Calu3 (cell line): ENCODE data around the gene MOGAT3. TPM values are rescaled to one million over a fixed set of nuclear protein-coding genes. Genes with fewer than 3 reads are reported as not detected.
A peak's percentile ranks its signal among the peaks of the same experiment; 100 is the strongest.

Experiments used
- BruUV-seq: library from RNA; stranded (reverse); fragments of 400-500 nt; replicated peaks from 2 replicates; lab custom pipeline; 2021; lab: Mats Ljungman, UMichigan
- CTCF ChIA-PET: fragments of 300-600 bp; sonication (Branson Sonifier 250); formaldehyde crosslinking; loops from one replicate; lab custom pipeline; 2022; ENCODE audit warnings: antibody characterized with exemption; lab: Charles Lee
- DNase-seq: peaks from one replicate; pipeline ENCODE4 v3.0.0; 2022
- H3K27ac Mint-ChIP-seq: one replicate; pipeline ENCODE4 v1.8.0; 2022; ENCODE audit warnings: mixed read lengths; ENCODE audit not compliant: unreplicated experiment
- H3K27me3 Mint-ChIP-seq: one replicate; pipeline ENCODE4 v1.8.0; 2022; ENCODE audit warnings: mixed read lengths; ENCODE audit not compliant: unreplicated experiment
- H3K36me3 Mint-ChIP-seq: one replicate; pipeline ENCODE4 v1.8.0; 2022; ENCODE audit warnings: mild to moderate bottlenecking, moderate library complexity, mixed read lengths; ENCODE audit not compliant: insufficient read depth, unreplicated experiment
- H3K4me1 Mint-ChIP-seq: one replicate; pipeline ENCODE4 v1.8.0; 2022; ENCODE audit warnings: mild to moderate bottlenecking, low read depth, mixed read lengths; ENCODE audit not compliant: unreplicated experiment
- H3K4me3 Mint-ChIP-seq: one replicate; pipeline ENCODE4 v1.8.0; 2022; ENCODE audit warnings: mild to moderate bottlenecking, low read depth, moderate library complexity, mixed read lengths; ENCODE audit not compliant: unreplicated experiment
- H3K9me3 Mint-ChIP-seq: one replicate; pipeline ENCODE4 v1.8.0; 2022; ENCODE audit warnings: low read depth, mixed read lengths; ENCODE audit not compliant: unreplicated experiment
- intact Hi-C: fragments of 100-400 bp; cut with micrococcal nuclease; formaldehyde crosslinking; loops from one replicate; pipeline ENCODE4 v1.10.0; 2022; ENCODE audit not compliant: unreplicated experiment
- total RNA-seq: library from RNA; stranded (reverse); gene quantifications from 2 replicates; pipeline ENCODE4 v1.2.3, GENCODE V29; 2022
- TF ChIP-seq, protein P1 (sequence below): fragments of 200-600 bp; IDR thresholded peaks from one replicate; pipeline ENCODE4 v1.8.0; 2022; ENCODE audit warnings: antibody characterized with exemption; ENCODE audit not compliant: unreplicated experiment

MOGAT3 gene
- total RNA-seq, 1 experiment from 2014 or later, result not detected

DNA sequence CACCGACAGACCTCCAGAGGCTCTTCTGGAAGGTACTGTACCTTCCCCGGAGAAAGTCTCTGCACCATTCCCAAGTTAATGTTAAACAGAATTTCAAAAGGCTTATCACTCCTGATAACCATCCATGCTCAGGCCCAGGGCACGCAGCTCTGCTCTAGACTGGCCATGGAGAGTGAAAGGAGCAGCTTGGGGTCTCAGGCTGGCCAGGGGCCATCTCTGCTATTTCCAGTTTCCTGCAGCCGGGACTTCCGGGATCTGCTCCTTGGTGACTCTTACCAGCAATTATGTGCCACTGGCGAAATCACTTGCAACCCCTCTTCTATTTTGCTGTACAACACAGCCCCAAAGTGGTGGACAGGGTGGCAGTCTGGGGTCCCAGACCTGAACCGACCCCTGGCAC, 30.8 kb upstream of the MOGAT3 start:
- peak overlapping the region; percentile 65 for H3K4me3 Mint-ChIP-seq
- CTCF ChIA-PET, result interaction anchor here (1.4 kb wide), 1 partner anchor 14 kb away, joined by 5 read pairs; the partner anchor contains the start of gene ZNHIT1

DNA sequence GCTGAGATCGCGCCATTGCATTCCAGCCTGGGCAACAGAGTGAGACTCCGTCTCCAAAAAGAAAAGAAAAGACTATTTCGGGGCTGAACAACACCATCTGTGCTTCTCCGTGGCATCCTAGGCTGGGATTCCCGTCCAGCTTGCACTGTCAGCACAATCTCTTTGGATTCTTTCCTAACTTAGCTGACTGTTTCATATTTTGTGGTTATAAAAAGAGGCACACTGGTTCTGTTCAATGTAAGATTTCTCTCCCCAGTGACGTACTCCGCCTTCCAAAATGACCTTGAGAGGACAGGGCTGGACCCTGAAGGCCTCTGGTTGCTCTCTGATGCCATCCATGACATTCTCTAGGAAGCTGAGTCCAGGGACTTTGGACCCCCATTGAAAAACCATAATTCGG, 25.9 kb upstream of the MOGAT3 start:
- Mint-ChIP-seq H3K9me3 (no peaks in the 10 kb centered on the region), H3K27me3 (no peaks in the 10 kb centered on the region), H3K4me3 (no peak overlapping the region), H3K36me3 (peaks cover 47% of the 10 kb centered on the region), H3K27ac (no peak overlapping the region), H3K4me1 (peaks cover 15% of the 10 kb centered on the region)
- CTCF ChIA-PET, result no interaction called here
- no TSS peak for BruUV-seq
- DNase-seq, result no peak
- TF ChIP-seq, protein P1, sequence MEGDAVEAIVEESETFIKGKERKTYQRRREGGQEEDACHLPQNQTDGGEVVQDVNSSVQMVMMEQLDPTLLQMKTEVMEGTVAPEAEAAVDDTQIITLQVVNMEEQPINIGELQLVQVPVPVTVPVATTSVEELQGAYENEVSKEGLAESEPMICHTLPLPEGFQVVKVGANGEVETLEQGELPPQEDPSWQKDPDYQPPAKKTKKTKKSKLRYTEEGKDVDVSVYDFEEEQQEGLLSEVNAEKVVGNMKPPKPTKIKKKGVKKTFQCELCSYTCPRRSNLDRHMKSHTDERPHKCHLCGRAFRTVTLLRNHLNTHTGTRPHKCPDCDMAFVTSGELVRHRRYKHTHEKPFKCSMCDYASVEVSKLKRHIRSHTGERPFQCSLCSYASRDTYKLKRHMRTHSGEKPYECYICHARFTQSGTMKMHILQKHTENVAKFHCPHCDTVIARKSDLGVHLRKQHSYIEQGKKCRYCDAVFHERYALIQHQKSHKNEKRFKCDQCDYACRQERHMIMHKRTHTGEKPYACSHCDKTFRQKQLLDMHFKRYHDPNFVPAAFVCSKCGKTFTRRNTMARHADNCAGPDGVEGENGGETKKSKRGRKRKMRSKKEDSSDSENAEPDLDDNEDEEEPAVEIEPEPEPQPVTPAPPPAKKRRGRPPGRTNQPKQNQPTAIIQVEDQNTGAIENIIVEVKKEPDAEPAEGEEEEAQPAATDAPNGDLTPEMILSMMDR, result no peak
- intact Hi-C loops, result no loop called here

More for the DNA sequence above, 30.8 kb upstream of the MOGAT3 start:
- BruUV-seq, result no TSS peak
- TF ChIP-seq, protein P1, result no peak
- no peak for DNase-seq
- no peaks in the 10 kb centered on the region for H3K27me3 Mint-ChIP-seq
- H3K9me3 Mint-ChIP-seq, result no peaks in the 10 kb centered on the region
- no peak overlapping the region for H3K27ac Mint-ChIP-seq
- intact Hi-C loops, result no loop called here
- peaks cover 9% of the 10 kb centered on the region for H3K4me1 Mint-ChIP-seq
- peaks cover 41% of the 10 kb centered on the region for H3K36me3 Mint-ChIP-seq

DNA sequence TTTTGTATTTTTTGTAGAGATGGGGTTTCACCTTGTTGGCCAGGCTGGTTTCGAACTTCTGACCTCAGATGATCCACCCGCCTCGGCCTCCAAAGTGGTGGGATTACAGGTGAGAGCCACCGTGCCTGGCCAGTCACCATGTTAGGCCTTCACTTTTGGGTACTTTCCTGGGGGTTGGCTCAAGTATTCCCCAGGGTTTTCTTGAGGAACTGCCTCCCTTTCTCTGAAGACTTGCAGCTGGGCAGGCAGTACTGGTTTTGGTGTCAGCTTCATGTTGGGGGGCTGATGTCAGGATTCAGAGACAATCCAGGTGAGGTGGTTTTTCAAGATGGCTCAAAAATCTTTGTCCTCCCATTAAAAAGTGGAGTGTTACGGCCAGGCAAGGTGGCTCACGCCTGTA, 24.8 kb upstream of the MOGAT3 start:
- DNase-seq, result no peak
- H3K27me3 Mint-ChIP-seq, result no peaks in the 10 kb centered on the region
- H3K36me3 Mint-ChIP-seq, result peaks cover 49% of the 10 kb centered on the region
- CTCF ChIA-PET, result no interaction called here
- intact Hi-C loops, result no loop called here
- no peaks in the 10 kb centered on the region for H3K9me3 Mint-ChIP-seq
- no peak overlapping the region for H3K27ac Mint-ChIP-seq
- H3K4me3 Mint-ChIP-seq, result no peak overlapping the region
- H3K4me1 Mint-ChIP-seq, result peaks cover 15% of the 10 kb centered on the region
- no TSS peak for BruUV-seq
- TF ChIP-seq, protein P1, result no peak

DNA sequence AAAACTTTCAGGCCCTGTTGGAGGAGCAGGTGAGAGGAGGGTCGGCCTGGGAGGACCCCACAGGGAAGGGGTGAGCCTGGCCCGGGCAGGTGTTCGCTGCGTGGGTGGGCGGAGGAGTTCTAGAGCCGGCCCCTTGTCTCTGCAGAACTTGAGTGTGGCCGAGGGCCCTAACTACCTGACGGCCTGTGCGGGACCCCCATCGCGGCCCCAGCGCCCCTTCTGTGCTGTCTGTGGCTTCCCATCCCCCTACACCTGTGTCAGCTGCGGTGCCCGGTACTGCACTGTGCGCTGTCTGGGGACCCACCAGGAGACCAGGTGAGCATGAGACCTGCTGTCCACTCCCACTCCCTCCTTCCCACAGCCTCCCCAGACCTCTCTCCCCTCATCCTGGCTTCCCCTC, 22.7 kb upstream of the MOGAT3 start:
- no peaks in the 10 kb centered on the region for H3K9me3 Mint-ChIP-seq
- no TSS peak for BruUV-seq
- peaks cover 10% of the 10 kb centered on the region for H3K4me1 Mint-ChIP-seq
- CTCF ChIA-PET, result no interaction called here
- TF ChIP-seq, protein P1, result no peak
- intact Hi-C loops, result no loop called here
- peaks cover 44% of the 10 kb centered on the region for H3K36me3 Mint-ChIP-seq
- H3K27me3 Mint-ChIP-seq, result no peaks in the 10 kb centered on the region
- H3K4me3 Mint-ChIP-seq, result no peak overlapping the region
- DNase-seq, result no peak
- no peak overlapping the region for H3K27ac Mint-ChIP-seq
